ENCODE data around the gene MT1X.

GRCh38 chr16:56649271-56649670, 33.0 kb upstream of the MT1X start:
- no peak for TF ChIP-seq EP300 (IDR thresholded peaks at IDR 0.05)
- TF ChIP-seq, protein P1, sequence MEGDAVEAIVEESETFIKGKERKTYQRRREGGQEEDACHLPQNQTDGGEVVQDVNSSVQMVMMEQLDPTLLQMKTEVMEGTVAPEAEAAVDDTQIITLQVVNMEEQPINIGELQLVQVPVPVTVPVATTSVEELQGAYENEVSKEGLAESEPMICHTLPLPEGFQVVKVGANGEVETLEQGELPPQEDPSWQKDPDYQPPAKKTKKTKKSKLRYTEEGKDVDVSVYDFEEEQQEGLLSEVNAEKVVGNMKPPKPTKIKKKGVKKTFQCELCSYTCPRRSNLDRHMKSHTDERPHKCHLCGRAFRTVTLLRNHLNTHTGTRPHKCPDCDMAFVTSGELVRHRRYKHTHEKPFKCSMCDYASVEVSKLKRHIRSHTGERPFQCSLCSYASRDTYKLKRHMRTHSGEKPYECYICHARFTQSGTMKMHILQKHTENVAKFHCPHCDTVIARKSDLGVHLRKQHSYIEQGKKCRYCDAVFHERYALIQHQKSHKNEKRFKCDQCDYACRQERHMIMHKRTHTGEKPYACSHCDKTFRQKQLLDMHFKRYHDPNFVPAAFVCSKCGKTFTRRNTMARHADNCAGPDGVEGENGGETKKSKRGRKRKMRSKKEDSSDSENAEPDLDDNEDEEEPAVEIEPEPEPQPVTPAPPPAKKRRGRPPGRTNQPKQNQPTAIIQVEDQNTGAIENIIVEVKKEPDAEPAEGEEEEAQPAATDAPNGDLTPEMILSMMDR (IDR thresholded peaks at IDR 0.05): no peak

All from stomach (tissue), 4 donors.